ENCODE measurements around the gene ZNF70. TPM values are rescaled to one million over a fixed set of nuclear protein-coding genes. Genes with fewer than 3 reads are reported as not detected.

ZNF70 gene
- total RNA-seq, 2 donors from 2014 or later, result 2.8 to 3.5 TPM

GRCh38 chr22:23762842-23763578 is 12.1 kb upstream of the ZNF70 start, which contains the start of gene C22orf15:
TSS of gene C22orf15 (plus strand) at chr22:23762990. CDS start at chr22:23763307, 317 bp downstream.
- no peaks in the 10 kb centered on the region for H3K4me1 ChIP-seq
- H3K9ac ChIP-seq (ENCODE audit: low read depth in 2 of 2, low read length in 2 of 2), result no peak within 1 kb of the TSS
- intact Hi-C loops (cut with DNase I), result no loop called here
- no peak within 1 kb of the TSS for H3K4me3 ChIP-seq
- H3K9me3 ChIP-seq, result no peaks in the 10 kb centered on the region
- H3K36me3 ChIP-seq, result no peaks in the 10 kb centered on the region
- no peak within 1 kb of the TSS for H3K27ac ChIP-seq
- TF ChIP-seq CTCF (IDR thresholded peaks at IDR 0.05), result no peak
- no peaks in the 10 kb centered on the region for H3K27me3 ChIP-seq
- DNase-seq, result no peak

GRCh38 chr22:23760056-23760455 is 9.1 kb upstream of the ZNF70 start:
- DNase-seq, result no peak
- no peaks in the 10 kb centered on the region for H3K36me3 ChIP-seq
- intact Hi-C loops (cut with DNase I), result no loop called here
- no peak overlapping the region for H3K9ac ChIP-seq (ENCODE audit: low read depth in 2 of 2, low read length in 2 of 2)
- no peak overlapping the region for H3K27ac ChIP-seq
- H3K4me3 ChIP-seq, result no peak overlapping the region
- H3K4me1 ChIP-seq, result no peaks in the 10 kb centered on the region
- no peaks in the 10 kb centered on the region for H3K9me3 ChIP-seq
- no peak for TF ChIP-seq CTCF (IDR thresholded peaks at IDR 0.05)
- H3K27me3 ChIP-seq, result no peaks in the 10 kb centered on the region

- Histone ChIP-seq H3K9me3 (no peaks in the 10 kb centered on the region), H3K27ac (no peak overlapping the region), H3K36me3 (no peaks in the 10 kb centered on the region), H3K4me1 (no peaks in the 10 kb centered on the region), H3K4me3 (no peak overlapping the region), H3K27me3 (no peaks in the 10 kb centered on the region), H3K9ac (ENCODE audit: low read depth in 2 of 2, low read length in 2 of 2) (no peak overlapping the region)
- no peak for TF ChIP-seq CTCF (IDR thresholded peaks at IDR 0.05)
- intact Hi-C loops (cut with DNase I), result no loop called here
- DNase-seq, result no peak
Observed at GRCh38 chr22:23759566-23759965, 8.7 kb upstream of the ZNF70 start.

GRCh38 chr22:23756891-23757290 is 6.0 kb upstream of the ZNF70 start:
- H3K27ac ChIP-seq, result no peak overlapping the region
- no peaks in the 10 kb centered on the region for H3K4me1 ChIP-seq
- H3K36me3 ChIP-seq, result no peaks in the 10 kb centered on the region
- H3K4me3 ChIP-seq, result no peak overlapping the region
- intact Hi-C loops (cut with DNase I), result no loop called here
- H3K27me3 ChIP-seq, result no peaks in the 10 kb centered on the region
- H3K9me3 ChIP-seq, result no peaks in the 10 kb centered on the region
- DNase-seq, result no peak
- H3K9ac ChIP-seq (ENCODE audit: low read depth in 2 of 2, low read length in 2 of 2), result no peak overlapping the region
- TF ChIP-seq CTCF (IDR thresholded peaks at IDR 0.05), result no peak

GRCh38 chr22:23755711-23756110 is 4.8 kb upstream of the ZNF70 start:
- no peak for TF ChIP-seq CTCF (IDR thresholded peaks at IDR 0.05)
- Histone ChIP-seq H3K4me1 (no peaks in the 10 kb centered on the region), H3K4me3 (no peak overlapping the region), H3K27me3 (no peaks in the 10 kb centered on the region), H3K27ac (no peak overlapping the region), H3K9ac (ENCODE audit: low read depth in 2 of 2, low read length in 2 of 2) (no peak overlapping the region), H3K9me3 (no peaks in the 10 kb centered on the region), H3K36me3 (no peaks in the 10 kb centered on the region)
- no peak for DNase-seq
- intact Hi-C loops (cut with DNase I), result no loop called here

All from colonic mucosa (tissue), 4 donors.